GM12878 (cell line): ENCODE results near the gene SPC24. TPM values are rescaled to one million over a fixed set of nuclear protein-coding genes. Genes with fewer than 3 reads are reported as not detected.

Experiments used
- ATAC-seq: fragments of 200-7000 bp; cut with Tn5 transposase; 3 replicates; pipeline ENCODE4 v1.9.1; 2020; ENCODE audit warnings: mild to moderate bottlenecking, moderate library complexity
- BruUV-seq: library from RNA; stranded (reverse); fragments of 400-500 nt; replicated peaks from 2 replicates; lab custom pipeline; 2021; lab: Mats Ljungman, UMichigan
- CTCF ChIA-PET: fragments of 300-600 bp; sonication (Branson Sonifier 250); formaldehyde crosslinking; extraction: SDS; loops from one replicate; lab custom pipeline; 2021; ENCODE audit warnings: inconsistent platforms; lab: Yijun Ruan, JAX
- POLR2A ChIA-PET: fragments of 350-600 bp; formaldehyde crosslinking; extraction: SDS; loops from one replicate; lab custom pipeline; 2021; ENCODE audit warnings: inconsistent platforms; lab: Charles Lee
- RAD21 ChIA-PET: fragments of 300-600 bp; sonication (Branson Sonifier 250); formaldehyde crosslinking; loops from one replicate; lab custom pipeline; 2023; ENCODE audit warnings: antibody characterized with exemption; ENCODE audit not compliant: unreplicated experiment; lab: Charles Lee
- SMC1A ChIA-PET: fragments of 300-600 bp; sonication (Branson Sonifier 250); formaldehyde crosslinking; loops from one replicate; lab custom pipeline; 2023; ENCODE audit not compliant: unreplicated experiment, uncharacterized antibody; lab: Charles Lee
- DNase-seq: peaks from one replicate; pipeline ENCODE4 v3.0.0-alpha.2; 2011; ENCODE audit warnings: low read depth, low spot score
- FAIRE-seq: peaks from 3 replicates; lab custom pipeline; 2011; peaks lifted over from hg19 to GRCh38; lab: Jason Lieb, UNC
- H2AFZ ChIP-seq: 2 replicates; pipeline ENCODE4 v1.6.0; 2011; ENCODE audit warnings: low read depth, low read length, control low read depth; ENCODE audit not compliant: control insufficient read depth
- H3K27ac ChIP-seq: 2 replicates; pipeline ENCODE4 v1.5.1; 2011; ENCODE audit warnings: control low read depth; ENCODE audit not compliant: control insufficient read depth, insufficient read depth
- H3K27me3 ChIP-seq, 2 experiments: replicated peaks in 1 of 2; 2 replicates each; pipeline versions ENCODE4 v1.6.0 to v1.6.1; 2011; ENCODE audit warnings: low read length in 1 of 2; ENCODE audit not compliant: control insufficient read depth in 2 of 2, insufficient read depth in 2 of 2
- H3K36me3 ChIP-seq, 2 experiments: 2 replicates each; pipeline ENCODE4 v1.5.1; 2011; ENCODE audit warnings: low read length in 1 of 2; ENCODE audit not compliant: control insufficient read depth in 2 of 2, insufficient read depth in 2 of 2
- H3K4me1 ChIP-seq: 2 replicates; pipeline ENCODE4 v1.6.1; 2011; ENCODE audit warnings: mild to moderate bottlenecking, low read length, moderate library complexity, mixed read lengths; ENCODE audit not compliant: control insufficient read depth, insufficient read depth
- H3K4me2 ChIP-seq: 2 replicates; pipeline ENCODE4 v1.6.0; 2011; ENCODE audit warnings: control low read depth; ENCODE audit not compliant: control insufficient read depth, insufficient read depth
- H3K4me3 ChIP-seq: fragments of 200-600 bp; sonication (generic); 2 replicates; pipeline ENCODE4 v1.5.1; 2016
- H3K79me2 ChIP-seq: 2 replicates; pipeline ENCODE4 v1.6.0; 2011; ENCODE audit warnings: low read length; ENCODE audit not compliant: control insufficient read depth, insufficient read depth
- H3K9ac ChIP-seq: 2 replicates; pipeline ENCODE4 v1.8.0; 2011; ENCODE audit warnings: low read length, control low read depth, mixed read lengths; ENCODE audit not compliant: control insufficient read depth, insufficient read depth
- H3K9me3 ChIP-seq: replicated peaks from 3 replicates; pipeline ENCODE4 v1.5.1; 2011; ENCODE audit warnings: mild to moderate bottlenecking, low read length; ENCODE audit not compliant: control insufficient read depth, insufficient read depth
- H4K20me1 ChIP-seq: 2 replicates; pipeline ENCODE4 v1.6.0; 2011; ENCODE audit not compliant: control insufficient read depth, insufficient read depth
- BHLHE40 ChIP-seq, 2 experiments: fragments of 450-650 bp in 1 of 2; IDR thresholded peaks; 2 replicates each; pipeline ENCODE4 v1.6.1; 2011 to 2017; ENCODE audit warnings: low read depth in 2 of 2, borderline replicate concordance in 1 of 2, improper control_type of control experiment in 1 of 2, low read length in 1 of 2, mild to moderate bottlenecking in 1 of 2
- CEBPZ ChIP-seq: fragments of 150-350 bp; IDR thresholded peaks from 2 replicates; pipeline ENCODE4 v1.6.1; 2016; ENCODE audit warnings: low read depth, low read length
- DPF2 ChIP-seq: fragments of 450-650 bp; IDR thresholded peaks from 2 replicates; pipeline ENCODE4 v1.6.1; 2017; ENCODE audit warnings: mild to moderate bottlenecking
- EP300 ChIP-seq, 2 experiments: fragments of 150-350 bp in 1 of 2; IDR thresholded peaks; 2 replicates each; pipeline ENCODE4 v1.6.1; 2011 to 2012; ENCODE audit warnings: low read depth in 2 of 2, low read length in 2 of 2, borderline replicate concordance in 1 of 2, improper control_type of control experiment in 1 of 2, inconsistent platforms in 1 of 2; ENCODE audit not compliant: control insufficient read depth in 1 of 2
- FOXK2 ChIP-seq: fragments of 450-650 bp; IDR thresholded peaks from 2 replicates; pipeline ENCODE4 v1.6.1; 2017; ENCODE audit warnings: mild to moderate bottlenecking, moderate library complexity
- FOXM1 ChIP-seq: IDR thresholded peaks from 2 replicates; pipeline ENCODE4 v1.6.1; 2012; ENCODE audit warnings: low read depth, mild to moderate bottlenecking, inconsistent platforms, low read length, moderate library complexity
- IKZF2 ChIP-seq, 2 experiments: fragments of 450-650 bp; IDR thresholded peaks; 2 replicates each; pipeline ENCODE4 v1.6.1; 2017; ENCODE audit warnings: mild to moderate bottlenecking in 2 of 2, moderate library complexity in 2 of 2
- IRF4 ChIP-seq: IDR thresholded peaks from 2 replicates; pipeline ENCODE4 v1.6.1; 2011; ENCODE audit warnings: low read depth, low read length
- JUNB ChIP-seq: IDR thresholded peaks from 2 replicates; pipeline ENCODE4 v1.6.1; 2016; ENCODE audit warnings: antibody characterized with exemption, mild to moderate bottlenecking
- MTA2 ChIP-seq: fragments of 450-650 bp; IDR thresholded peaks from 2 replicates; pipeline ENCODE4 v1.6.1; 2016; ENCODE audit warnings: low read depth, mild to moderate bottlenecking, moderate library complexity
- MTA3 ChIP-seq: IDR thresholded peaks from 2 replicates; pipeline ENCODE4 v1.6.1; 2012; ENCODE audit warnings: low read length, inconsistent platforms, borderline replicate concordance
- NFIC ChIP-seq: IDR thresholded peaks from 2 replicates; pipeline ENCODE4 v1.6.1; 2012; ENCODE audit warnings: low read depth, mild to moderate bottlenecking, inconsistent platforms, low read length, moderate library complexity
- NFYA ChIP-seq: IDR thresholded peaks from 2 replicates; pipeline ENCODE4 v1.6.1; 2011; ENCODE audit warnings: low read depth, mild to moderate bottlenecking, low read length, improper control_type of control experiment, borderline replicate concordance
- YY1 ChIP-seq: IDR thresholded peaks from 2 replicates; pipeline ENCODE4 v1.6.1; 2011; ENCODE audit warnings: low read depth, mild to moderate bottlenecking, low read length
- ZBTB4 ChIP-seq: fragments of 450-650 bp; formaldehyde crosslinking; IDR thresholded peaks from 2 replicates; pipeline ENCODE4 v1.4.0; 2022; ENCODE audit warnings: mild to moderate bottlenecking, moderate library complexity
- ZNF24 ChIP-seq: fragments of 450-650 bp; IDR thresholded peaks from 2 replicates; pipeline ENCODE4 v1.6.1; 2017; ENCODE audit warnings: antibody characterized with exemption, mild to moderate bottlenecking
- WGBS: methylation state at CpG from one replicate; pipeline ENCODE4 v1.1.6; 2016; ENCODE audit warnings: low lambda C conversion rate; ENCODE audit not compliant: insufficient replicate concordance, insufficient coverage; ENCODE audit errors: missing lambda C conversion rate; 5-methylcytosine and 5-hydroxymethylcytosine counted together
- in situ Hi-C: fragments of 300-500 bp; cut with MboI; formaldehyde crosslinking; loops from 9 replicates; pipeline ENCODE4 v1.14.3; 2018; ENCODE audit warnings: mixed read lengths
- intact Hi-C: fragments of 100-400 bp; cut with micrococcal nuclease; formaldehyde crosslinking; loops from one replicate; pipeline ENCODE4 v1.14.2; 2022; ENCODE audit not compliant: unreplicated experiment
- polyA plus RNA-seq, 11 experiments: library from polyadenylated mRNA; depleted of rRNA in 4 of 11; unstranded in 6 of 11; stranded (reverse) in 5 of 11; fragments of >200 nt; fragmentation: Nextera tagmentation in 4 of 11; fragmentation: Illumina TruSeq in 1 of 11; extraction: Ambion mirVana in 4 of 11; extraction: Trizol in 1 of 11; gene quantifications; 1 replicate in 1 of 11; 2 replicates in 10 of 11; pipeline versions ENCODE4 v1.2.1 to v1.2.3, GENCODE V29; 2011 to 2016; ENCODE audit warnings: inconsistent platforms in 2 of 11, missing spikeins in 2 of 11, low read depth in 1 of 11
- total RNA-seq, 4 experiments: library from RNA; depleted of rRNA in 3 of 4; stranded (reverse); fragments of >200 nt in 3 of 4; fragmentation: Illumina TruSeq in 1 of 4; extraction: Trizol in 1 of 4; gene quantifications; 2 replicates each; pipeline versions ENCODE4 v1.2.1 to v1.2.3, GENCODE V29; 2013 to 2021

The SPC24 gene
- total and polyA plus RNA-seq, 10 of the 15 experiments (the other 5 are each of a cell fraction or from before 2014, with no cell fraction given), result 9.4 to 72.6 (median 40.7) TPM

DNA sequence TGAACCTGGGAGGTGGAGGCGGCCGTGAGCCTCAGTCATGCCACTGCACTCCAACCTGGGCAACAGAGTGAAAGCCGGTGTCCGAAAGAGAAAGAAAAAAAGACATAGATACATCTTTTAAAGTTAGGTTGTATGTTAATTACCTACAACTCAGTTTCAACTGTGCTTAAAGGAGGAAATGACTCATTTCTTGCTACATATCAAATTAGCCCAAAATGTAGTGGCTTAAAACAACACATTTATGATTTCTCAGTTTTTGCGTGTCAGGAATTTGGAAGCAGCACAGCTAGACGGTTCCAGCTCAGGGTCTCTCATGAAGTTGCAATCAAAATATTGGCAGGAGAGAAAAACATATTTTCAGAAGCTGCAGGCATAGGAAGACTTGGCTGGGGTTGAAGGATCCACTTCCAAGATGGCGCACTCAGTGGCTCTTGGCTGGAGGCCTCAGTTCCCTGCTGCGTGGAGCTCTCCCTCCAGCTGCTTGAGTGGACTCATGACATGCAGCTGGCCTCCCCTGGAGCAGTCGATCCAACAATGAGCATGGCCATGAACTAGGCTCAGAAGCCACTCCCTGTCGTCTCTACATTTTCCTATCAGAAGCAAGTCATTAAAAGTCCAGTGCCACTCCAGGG is 59.3 kb downstream of the SPC24 start:
- peaks cover 38% of the 10 kb centered on the region for H3K4me1 ChIP-seq
- H4K20me1 ChIP-seq, result no peaks in the 10 kb centered on the region; the same call in none of the 2 replicates
- H3K79me2 ChIP-seq, result peaks cover 73% of the 10 kb centered on the region
- H3K36me3 ChIP-seq, result peaks cover 4 to 26% of the 10 kb centered on the region in 2 experiments; a peak in 3 of 4 replicates
- peak overlapping the region; percentile 85 for H3K4me2 ChIP-seq
- H3K27me3 ChIP-seq, result no peaks in the 10 kb centered on the region
- peak overlapping the region; percentile 50; the same call in 1 of the 2 replicates for H3K4me3 ChIP-seq
- POLR2A ChIA-PET, result interaction anchor here (0.5 to 0.6 kb wide), 3 partner anchors 50 to 155 kb away, joined by 3 to 6 read pairs (median 6); no protein-coding TSS in a partner anchor
- SMC1A ChIA-PET, result interaction anchor here (0.6 to 1.3 kb wide), 4 partner anchors 46 to 123 kb away, joined by 3 to 5 read pairs (median 3); no protein-coding TSS in a partner anchor
- RAD21 ChIA-PET, result interaction anchor here (0.6 to 1.2 kb wide), 3 partner anchors 29 to 158 kb away, joined by 3 to 5 read pairs (median 3); no protein-coding TSS in a partner anchor
- in situ Hi-C loops (no loop called here), intact Hi-C loops (loop anchor here (10.0 kb wide), 2 partner anchors 382 to 1688 kb away; partner anchors contain the start of gene DNM2)
- H3K9ac ChIP-seq, result no peak overlapping the region
- peak; percentile 66 for ATAC-seq
- no peaks in the 10 kb centered on the region for H3K9me3 ChIP-seq
- no peak overlapping the region for H2AFZ ChIP-seq
- BruUV-seq, result no TSS peak
- peak; percentile 74 for FAIRE-seq
- peak overlapping the region; percentile 81 for H3K27ac ChIP-seq
- DNase-seq, result peak; percentile 48
- CTCF ChIA-PET, result interaction anchor here (0.8 to 3.9 kb wide), 9 partner anchors 29 to 225 kb away, joined by 3 to 22 read pairs (median 3); partner anchors contain the start of gene CARM1
- 34% methylated on average over 10 of the region's 10 CpGs for WGBS
- TF ChIP-seq YY1 (peak; percentile 86), IRF4 (peak; percentile 66; the same call in 1 of the 2 replicates), BHLHE40 (IDR thresholded peaks at IDR 0.05; ENCODE audit: borderline replicate concordance in 1 of 2, low read depth in 2 of 2, low read length in 1 of 2) (peak; percentile 41 to 45; a peak in 2 of 4 replicates), JUNB (peak; percentile 76), FOXK2 (no peak), ZBTB4 (CRISPR knock-in tag) (no peak), DPF2 (peak; percentile 79), MTA3 (peak; percentile 83; the same call in 1 of the 2 replicates), NFIC (peak; percentile 35; the same call in 1 of the 2 replicates), FOXM1 (no peak), CEBPZ (no peak), EP300 (IDR thresholded peaks at IDR 0.05; ENCODE audit: borderline replicate concordance in 1 of 2, control insufficient read depth in 1 of 2, low read depth in 2 of 2, low read length in 2 of 2) (peak; percentile 47 to 55; a peak in 1 of 4 replicates), MTA2 (peak; percentile 87), IKZF2 (IDR thresholded peaks at IDR 0.05) (peak; percentile 46 to 62; a peak in 3 of 4 replicates), ZNF24 (0 out of 2 replicates have a peak, but pooled peaks have one; percentile 10), NFYA (no peak)
